Neural cell (in vitro differentiated cells): ENCODE data around the gene CALHM4. TPM values are rescaled to one million over a fixed set of nuclear protein-coding genes. Genes with fewer than 3 reads are reported as not detected.

Source experiments
- H2AFZ ChIP-seq: fragments of 200-600, 300-800 bp; sonication (generic), shearing (Covaris generic); 2 replicates; pipeline ENCODE4 v1.6.0; 2014; ENCODE audit warnings: low read depth, mild to moderate bottlenecking, antibody characterized with exemption, low read length, moderate library complexity
- H3F3A ChIP-seq: fragments of 200-600 bp; shearing (Covaris generic); 2 replicates; pipeline ENCODE4 v1.6.1; 2016; ENCODE audit warnings: mild to moderate bottlenecking, moderate library complexity, mixed read lengths, antibody characterized with exemption, low read length; ENCODE audit not compliant: insufficient read depth, poor library complexity, severe bottlenecking
- H3K27ac ChIP-seq: fragments of 200-600, 300-800 bp; sonication (generic), shearing (Covaris generic); 2 replicates; pipeline ENCODE4 v1.5.1; 2014; ENCODE audit warnings: mild to moderate bottlenecking, low read length, moderate library complexity
- H3K27me3 ChIP-seq: fragments of 300-800, 200-600 bp; sonication (generic), shearing (Covaris generic); 2 replicates; pipeline ENCODE4 v1.6.0; 2014; ENCODE audit warnings: mild to moderate bottlenecking, low read depth, low read length, moderate library complexity; ENCODE audit not compliant: insufficient read depth
- H3K36me3 ChIP-seq: fragments of 300-800, 200-600 bp; sonication (generic), shearing (Covaris generic); 2 replicates; pipeline ENCODE4 v1.5.1; 2014; ENCODE audit warnings: mild to moderate bottlenecking, antibody characterized with exemption, low read length, moderate library complexity; ENCODE audit not compliant: insufficient read depth
- H3K4me2 ChIP-seq: fragments of 300-800, 200-600 bp; sonication (generic), shearing (Covaris generic); 2 replicates; pipeline ENCODE4 v1.6.0; 2014; ENCODE audit warnings: mild to moderate bottlenecking, low read length
- H3K4me3 ChIP-seq: fragments of 300-800, 200-600 bp; sonication (generic), shearing (Covaris generic); 2 replicates; pipeline ENCODE4 v1.5.1; 2014; ENCODE audit warnings: mild to moderate bottlenecking, low read length, moderate library complexity
- H3K79me2 ChIP-seq: fragments of 200-600 bp; shearing (Covaris generic); replicated peaks from 2 replicates; pipeline ENCODE4 v1.6.0; 2014; ENCODE audit warnings: mild to moderate bottlenecking, low read length, moderate library complexity; ENCODE audit not compliant: insufficient read depth
- H3K9ac ChIP-seq: fragments of 300-800, 200-600 bp; sonication (generic), shearing (Covaris generic); 2 replicates; pipeline ENCODE4 v1.6.1; 2016; ENCODE audit warnings: mild to moderate bottlenecking, low read length, mixed read lengths
- H3K9me2 ChIP-seq: fragments of 200-600 bp; shearing (Covaris generic); 2 replicates; pipeline ENCODE4 v1.6.1; 2016; ENCODE audit warnings: mild to moderate bottlenecking, low read length, mixed read lengths; ENCODE audit not compliant: insufficient read depth
- H3K9me3 ChIP-seq: fragments of 200-600, 300-800 bp; sonication (generic), shearing (Covaris generic); 2 replicates; pipeline ENCODE4 v1.6.1; 2016; ENCODE audit warnings: mild to moderate bottlenecking, mixed run types, low read length, moderate library complexity, mixed read lengths
- H4K20me1 ChIP-seq: fragments of 200-600 bp; shearing (Covaris generic); 2 replicates; pipeline ENCODE4 v1.6.1; 2016; ENCODE audit warnings: mild to moderate bottlenecking, mixed run types; ENCODE audit not compliant: insufficient read depth
- CTCF ChIP-seq: fragments of 450-650 bp; IDR thresholded peaks from 2 replicates; pipeline ENCODE4 v1.5.1; 2014; ENCODE audit warnings: antibody characterized with exemption, mild to moderate bottlenecking, moderate library complexity; ENCODE audit not compliant: poor library complexity, severe bottlenecking
- EP300 ChIP-seq: fragments of 450-650 bp; conservative IDR thresholded peaks from 2 replicates; pipeline ENCODE4 v1.6.1; 2014; ENCODE audit warnings: antibody characterized with exemption, mild to moderate bottlenecking, moderate library complexity; ENCODE audit not compliant: poor library complexity, severe bottlenecking
- EZH2 ChIP-seq: fragments of 200-600, 300-800 bp; shearing (Covaris generic), sonication (generic); IDR thresholded peaks from 2 replicates; pipeline ENCODE4 v1.6.1; 2014; ENCODE audit warnings: antibody characterized with exemption, low read length, borderline replicate concordance, mild to moderate bottlenecking; ENCODE audit not compliant: insufficient read depth, poor library complexity, severe bottlenecking
- MXI1 ChIP-seq: fragments of 450-650 bp; conservative IDR thresholded peaks from 2 replicates; pipeline ENCODE4 v1.6.1; 2014; ENCODE audit warnings: antibody characterized with exemption, mild to moderate bottlenecking; ENCODE audit not compliant: poor library complexity, severe bottlenecking
- POLR2AphosphoS5 ChIP-seq: IDR thresholded peaks from 2 replicates; pipeline ENCODE4 v1.6.1; 2012
- RAD21 ChIP-seq: fragments of 450-650 bp; conservative IDR thresholded peaks from 2 replicates; pipeline ENCODE4 v1.6.1; 2014; ENCODE audit warnings: antibody characterized with exemption, mild to moderate bottlenecking, moderate library complexity
- REST ChIP-seq: IDR thresholded peaks from 2 replicates; pipeline ENCODE4 v1.6.1; 2012; ENCODE audit warnings: borderline replicate concordance
- SMC3 ChIP-seq: fragments of 450-650 bp; conservative IDR thresholded peaks from 2 replicates; pipeline ENCODE4 v1.6.1; 2014; ENCODE audit warnings: antibody characterized with exemption, mild to moderate bottlenecking, moderate library complexity; ENCODE audit not compliant: poor library complexity
- TAF1 ChIP-seq: IDR thresholded peaks from 2 replicates; pipeline ENCODE4 v1.6.1; 2012; ENCODE audit warnings: low read depth
- polyA plus RNA-seq: library from polyadenylated mRNA; depleted of rRNA; stranded (reverse); fragments of >200 nt; gene quantifications from 2 replicates; pipeline ENCODE4 v1.2.3, GENCODE V29; 2014

Gene CALHM4
- polyA plus RNA-seq, 1 donor from 2014 or later: not detected

GRCh38 chr6:116513224-116513875 lies 40.2 kb upstream of the CALHM4 start:
- no peaks in the 10 kb centered on the region for H3K36me3 ChIP-seq
- H3K27me3 ChIP-seq: no peaks in the 10 kb centered on the region
- no peak overlapping the region for H2AFZ ChIP-seq
- no peak for TF ChIP-seq SMC3
- TF ChIP-seq TAF1: no peak
- no peak for TF ChIP-seq REST
- TF ChIP-seq CTCF: no peak
- no peak for TF ChIP-seq RAD21
- TF ChIP-seq MXI1: no peak
- TF ChIP-seq POLR2AphosphoS5: no peak
- no peak for TF ChIP-seq EP300
- no peak for TF ChIP-seq EZH2
- H3K9me2 ChIP-seq: no peaks in the 10 kb centered on the region
- no peak overlapping the region for H3K4me2 ChIP-seq
- no peaks in the 10 kb centered on the region for H3K79me2 ChIP-seq
- H3F3A ChIP-seq: no peaks in the 10 kb centered on the region
- H3K4me3 ChIP-seq: no peak overlapping the region
- H3K27ac ChIP-seq: no peak overlapping the region
- no peaks in the 10 kb centered on the region for H4K20me1 ChIP-seq
- no peak overlapping the region for H3K9ac ChIP-seq
- no peaks in the 10 kb centered on the region for H3K9me3 ChIP-seq

- Histone ChIP-seq H4K20me1 (no peaks in the 10 kb centered on the region), H3K27me3 (no peaks in the 10 kb centered on the region), H2AFZ (no peak overlapping the region), H3K4me3 (no peak overlapping the region), H3K27ac (no peak overlapping the region), H3K36me3 (no peaks in the 10 kb centered on the region), H3K9ac (no peak overlapping the region), H3K4me2 (no peak overlapping the region), H3K9me3 (no peaks in the 10 kb centered on the region), H3K79me2 (no peaks in the 10 kb centered on the region), H3F3A (no peaks in the 10 kb centered on the region), H3K9me2 (no peaks in the 10 kb centered on the region)
- TF ChIP-seq EZH2: no peak
- no peak for TF ChIP-seq MXI1
- no peak for TF ChIP-seq EP300
- TF ChIP-seq TAF1: no peak
- TF ChIP-seq RAD21: no peak
- TF ChIP-seq SMC3: no peak
- no peak for TF ChIP-seq REST
- TF ChIP-seq CTCF: no peak
- no peak for TF ChIP-seq POLR2AphosphoS5
Measured at GRCh38 chr6:116514111-116514510, 39.4 kb upstream of the CALHM4 start.
